A673 (cell line): Measurements from ENCODE around the gene MAP4K4. TPM values are rescaled to one million over a fixed set of nuclear protein-coding genes. Genes with fewer than 3 reads are reported as not detected.
"Not testable (repeated sequence)": the region's sequence is repeated elsewhere in the genome, so short reads cannot be mapped to it uniquely, and the experiment has no call there.

Experiments used
- BruUV-seq: library from RNA; stranded (reverse); fragments of 400-500 nt; replicated peaks from 2 replicates; lab custom pipeline; 2021; lab: Mats Ljungman, UMichigan
- CTCF ChIA-PET: fragments of 300-600 bp; sonication (Branson Sonifier 250); formaldehyde crosslinking; loops from one replicate; lab custom pipeline; 2022; ENCODE audit warnings: antibody characterized with exemption; lab: Charles Lee
- POLR2A ChIA-PET: fragments of 300-600 bp; sonication (Branson Sonifier 250); formaldehyde crosslinking; loops from one replicate; lab custom pipeline; 2022; ENCODE audit warnings: antibody characterized with exemption; ENCODE audit not compliant: low non-redundant PET; lab: Charles Lee
- DNase-seq: peaks from one replicate; pipeline ENCODE4 v3.0.0-alpha.2; 2015; ENCODE audit warnings: low spot score
- H3K27ac ChIP-seq: fragments of 200-600 bp; sonication (generic); 2 replicates; pipeline ENCODE4 v1.5.1; 2016; ENCODE audit warnings: mixed run types, low read depth, mild to moderate bottlenecking, mixed read lengths, antibody characterized with exemption, low read length; ENCODE audit not compliant: poor library complexity, severe bottlenecking
- H3K27me3 ChIP-seq: fragments of 200-600 bp; sonication (generic); replicated peaks from 2 replicates; pipeline ENCODE4 v1.6.1; 2017; ENCODE audit warnings: mixed run types, low read depth, mild to moderate bottlenecking, mixed read lengths, antibody characterized with exemption, low read length; ENCODE audit not compliant: insufficient read depth, poor library complexity
- H3K36me3 ChIP-seq: fragments of 200-600 bp; sonication (generic); 2 replicates; pipeline ENCODE4 v1.6.1; 2016; ENCODE audit warnings: mixed run types, mild to moderate bottlenecking, mixed read lengths, antibody characterized with exemption, low read length; ENCODE audit not compliant: insufficient read depth, poor library complexity, severe bottlenecking
- H3K4me1 ChIP-seq: fragments of 200-600 bp; sonication (generic); 2 replicates; pipeline ENCODE4 v1.6.1; 2017; ENCODE audit warnings: mixed run types, mild to moderate bottlenecking, mixed read lengths, antibody characterized with exemption, low read length; ENCODE audit not compliant: insufficient read depth, poor library complexity, severe bottlenecking
- H3K4me3 ChIP-seq: fragments of 200-600 bp; sonication (generic); 2 replicates; pipeline ENCODE4 v1.5.1; 2016; ENCODE audit warnings: low read depth, mixed run types, mild to moderate bottlenecking, mixed read lengths, low read length; ENCODE audit not compliant: poor library complexity, severe bottlenecking
- H3K9me3 ChIP-seq: fragments of 200-600 bp; sonication (generic); 2 replicates; pipeline ENCODE4 v1.6.1; 2016; ENCODE audit warnings: mixed run types, low read depth, mild to moderate bottlenecking, mixed read lengths, antibody characterized with exemption, low read length; ENCODE audit not compliant: poor library complexity, severe bottlenecking
- EZH2 ChIP-seq: fragments of 200-600 bp; sonication (generic); IDR thresholded peaks from 2 replicates; pipeline ENCODE4 v1.6.1; 2017; ENCODE audit warnings: borderline replicate concordance, low read depth, mild to moderate bottlenecking, mixed read lengths, antibody characterized with exemption, low read length; ENCODE audit not compliant: poor library complexity, severe bottlenecking
- intact Hi-C: fragments of 100-400 bp; cut with micrococcal nuclease; formaldehyde crosslinking; loops from one replicate; pipeline ENCODE4 v1.10.0; 2022; ENCODE audit not compliant: unreplicated experiment
- total RNA-seq: library from RNA; stranded (reverse); gene quantifications from 2 replicates; pipeline ENCODE4 v1.2.3, GENCODE V29; 2021
- TF ChIP-seq, protein P1 (sequence below): fragments of 300-800, 200-600 bp; sonication (generic); conservative IDR thresholded peaks from 2 replicates; pipeline ENCODE4 v1.5.1; 2017; ENCODE audit warnings: low read depth, mild to moderate bottlenecking, antibody characterized with exemption, low read length, moderate library complexity, mixed read lengths

The MAP4K4 gene
- total RNA-seq, 1 experiment from 2014 or later = 157 TPM

DNA sequence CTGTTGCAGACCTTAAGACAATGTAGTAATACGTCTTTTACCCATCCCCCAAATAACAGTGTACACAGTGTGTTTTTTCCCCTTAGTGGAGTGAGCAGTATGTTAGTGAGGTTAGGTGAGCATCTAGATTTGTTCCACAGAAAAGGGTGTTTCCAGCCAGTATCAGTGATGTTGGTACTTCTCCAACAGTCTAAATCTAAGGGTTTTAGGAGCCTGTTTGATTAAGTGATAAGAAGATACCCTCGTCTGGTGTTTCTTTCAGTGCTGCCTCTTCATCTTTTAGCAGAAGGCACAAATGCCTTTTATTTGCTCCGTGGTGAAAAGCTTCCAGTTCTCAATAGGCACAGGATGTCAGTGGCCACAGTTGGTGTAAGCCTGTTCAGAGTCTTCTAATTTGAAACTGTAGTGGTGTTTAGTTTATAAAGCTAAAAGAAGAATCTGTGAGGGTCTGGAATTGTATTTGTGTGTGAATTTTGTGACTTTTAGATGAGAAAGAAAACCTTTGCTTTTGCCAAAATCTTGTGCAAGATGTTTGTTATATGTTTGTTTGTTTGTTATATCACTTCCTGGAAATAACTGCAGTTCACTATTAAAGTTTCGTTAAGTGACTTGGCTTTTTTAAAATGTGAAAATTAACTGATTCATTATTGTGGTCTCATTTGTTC, 71.2 kb downstream of the MAP4K4 start:
- no peaks in the 10 kb centered on the region for H3K27me3 ChIP-seq
- TF ChIP-seq, protein P1, sequence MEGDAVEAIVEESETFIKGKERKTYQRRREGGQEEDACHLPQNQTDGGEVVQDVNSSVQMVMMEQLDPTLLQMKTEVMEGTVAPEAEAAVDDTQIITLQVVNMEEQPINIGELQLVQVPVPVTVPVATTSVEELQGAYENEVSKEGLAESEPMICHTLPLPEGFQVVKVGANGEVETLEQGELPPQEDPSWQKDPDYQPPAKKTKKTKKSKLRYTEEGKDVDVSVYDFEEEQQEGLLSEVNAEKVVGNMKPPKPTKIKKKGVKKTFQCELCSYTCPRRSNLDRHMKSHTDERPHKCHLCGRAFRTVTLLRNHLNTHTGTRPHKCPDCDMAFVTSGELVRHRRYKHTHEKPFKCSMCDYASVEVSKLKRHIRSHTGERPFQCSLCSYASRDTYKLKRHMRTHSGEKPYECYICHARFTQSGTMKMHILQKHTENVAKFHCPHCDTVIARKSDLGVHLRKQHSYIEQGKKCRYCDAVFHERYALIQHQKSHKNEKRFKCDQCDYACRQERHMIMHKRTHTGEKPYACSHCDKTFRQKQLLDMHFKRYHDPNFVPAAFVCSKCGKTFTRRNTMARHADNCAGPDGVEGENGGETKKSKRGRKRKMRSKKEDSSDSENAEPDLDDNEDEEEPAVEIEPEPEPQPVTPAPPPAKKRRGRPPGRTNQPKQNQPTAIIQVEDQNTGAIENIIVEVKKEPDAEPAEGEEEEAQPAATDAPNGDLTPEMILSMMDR = no peak
- no peak for TF ChIP-seq EZH2
- ChIA-PET POLR2A (no interaction called here), CTCF (no interaction called here)
- no peak for DNase-seq
- peak overlapping the region; percentile 82 for H3K27ac ChIP-seq
- intact Hi-C loops = loop anchor here (5.0 kb wide), 2 partner anchors 64 to 71 kb away; partner anchors contain the start of gene MAP4K4
- no peak overlapping the region for H3K4me3 ChIP-seq
- no peaks in the 10 kb centered on the region for H3K9me3 ChIP-seq
- H3K36me3 ChIP-seq = no peaks in the 10 kb centered on the region
- peaks cover 65% of the 10 kb centered on the region for H3K4me1 ChIP-seq
- BruUV-seq = no TSS peak

- ChIA-PET POLR2A (interaction anchor here (0.6 kb wide), 1 partner anchor 766 kb away, joined by 6 read pairs; no protein-coding TSS in a partner anchor), CTCF (interaction anchor here (0.7 to 2.1 kb wide), 4 partner anchors 24 to 821 kb away, joined by 3 to 17 read pairs (median 6); no protein-coding TSS in a partner anchor)
- DNase-seq, H3K4me3 ChIP-seq, H3K27ac ChIP-seq, H3K27me3 ChIP-seq, H3K36me3 ChIP-seq, H3K9me3 ChIP-seq, BruUV-seq: not testable (repeated sequence)
- H3K4me1 ChIP-seq = peaks cover 57% of the 10 kb centered on the region
- intact Hi-C loops = loop anchor here (5.0 kb wide), 2 partner anchors 63 to 72 kb away; partner anchors contain the start of gene MAP4K4
Measured at GRCh38 chr2:101769726-101770125, 72.2 kb downstream of the MAP4K4 start.

- Histone ChIP-seq H3K4me3 (no peak overlapping the region), H3K27me3 (no peaks in the 10 kb centered on the region), H3K9me3 (no peaks in the 10 kb centered on the region), H3K36me3 (no peaks in the 10 kb centered on the region), H3K4me1 (peaks cover 59% of the 10 kb centered on the region), H3K27ac (no peak overlapping the region)
- no TSS peak for BruUV-seq
- POLR2A ChIA-PET = no interaction called here
- intact Hi-C loops = no loop called here
- DNase-seq = peak; percentile 81
- CTCF ChIA-PET = interaction anchor here (1.3 to 2.1 kb wide), 2 partner anchors 48 to 61 kb away, joined by 3 to 17 read pairs; no protein-coding TSS in a partner anchor
- TF ChIP-seq EZH2 = no peak
- TF ChIP-seq, protein P1 = peak; percentile 70
Measured at GRCh38 chr2:101770726-101771125, 73.2 kb downstream of the MAP4K4 start.
